Endothelial cell of umbilical vein (primary cell): ENCODE data around the gene ABCA9. TPM values are rescaled to one million over a fixed set of nuclear protein-coding genes. Genes with fewer than 3 reads are reported as not detected.

Source experiments
- BruUV-seq: library from RNA; stranded (reverse); fragments of 400-500 nt; replicated peaks from 2 replicates; lab custom pipeline; 2021; lab: Mats Ljungman, UMichigan
- CTCF ChIA-PET: fragments of 300-600, 350-600 bp; sonication (Branson Sonifier 250); formaldehyde crosslinking; loops from one replicate; lab custom pipeline; 2021; ENCODE audit warnings: antibody characterized with exemption, inconsistent platforms; lab: Charles Lee
- POLR2A ChIA-PET: fragments of 300-600, 350-600 bp; sonication (Branson Sonifier 250); formaldehyde crosslinking; loops from one replicate; lab custom pipeline; 2021; ENCODE audit warnings: antibody characterized with exemption, inconsistent platforms; lab: Charles Lee
- DNase-seq: peaks from one replicate; pipeline ENCODE4 v3.0.0-alpha.2; 2011; ENCODE audit warnings: low read depth, low spot score
- FAIRE-seq: peaks from 2 replicates; lab custom pipeline; 2011; peaks lifted over from hg19 to GRCh38; lab: Jason Lieb, UNC
- H2AFZ ChIP-seq: 2 replicates; pipeline ENCODE4 v1.6.0; 2012; ENCODE audit warnings: low read depth, low read length, control low read depth, inconsistent platforms
- H3K27ac ChIP-seq: 2 replicates; pipeline ENCODE4 v1.5.1; 2011; ENCODE audit warnings: low read depth, mild to moderate bottlenecking, control low read depth, low read length, moderate library complexity; ENCODE audit not compliant: insufficient read depth
- H3K27me3 ChIP-seq, 2 experiments: 2 replicates each; pipeline versions ENCODE4 v1.6.0 to v1.6.1; 2011; ENCODE audit warnings: low read length in 2 of 2, mixed read lengths in 1 of 2; ENCODE audit not compliant: control insufficient read depth in 2 of 2, insufficient read depth in 2 of 2
- H3K36me3 ChIP-seq, 2 experiments: 2 replicates in 1 of 2; 3 replicates in 1 of 2; pipeline ENCODE4 v1.5.1; 2011; ENCODE audit warnings: low read length in 2 of 2, mild to moderate bottlenecking in 1 of 2, moderate library complexity in 1 of 2; ENCODE audit not compliant: control insufficient read depth in 2 of 2, insufficient read depth in 2 of 2; ENCODE audit errors: extremely low read depth in 1 of 2
- H3K4me1 ChIP-seq: 3 replicates; pipeline ENCODE4 v1.5.1; 2011; ENCODE audit warnings: mild to moderate bottlenecking, low read length; ENCODE audit not compliant: control insufficient read depth, insufficient read depth; ENCODE audit errors: extremely low read depth
- H3K4me2 ChIP-seq: 2 replicates; pipeline ENCODE4 v1.6.1; 2011; ENCODE audit warnings: low read length, control low read depth, mixed read lengths; ENCODE audit not compliant: insufficient read depth
- H3K4me3 ChIP-seq, 3 experiments: fragments of 200-600 bp in 1 of 3; sonication (generic), shearing (Covaris generic) in 1 of 3; replicated peaks in 1 of 3; 2 replicates each; pipeline ENCODE4 v1.5.1; 2011 to 2016; ENCODE audit warnings: control low read depth in 3 of 3, low read length in 3 of 3, mild to moderate bottlenecking in 2 of 3, inconsistent platforms in 1 of 3, low read depth in 1 of 3, moderate library complexity in 1 of 3; ENCODE audit not compliant: insufficient read depth in 1 of 3
- H3K79me2 ChIP-seq: 2 replicates; pipeline ENCODE4 v1.6.0; 2012; ENCODE audit warnings: low read length, inconsistent platforms; ENCODE audit not compliant: control insufficient read depth, insufficient read depth
- H3K9ac ChIP-seq: replicated peaks from 2 replicates; pipeline ENCODE3; 2011; ENCODE audit warnings: low read length, control low read depth; ENCODE audit not compliant: insufficient read depth; ENCODE audit errors: extremely low read depth
- H3K9me1 ChIP-seq: replicated peaks from 3 replicates; pipeline ENCODE4 v1.6.0; 2011; ENCODE audit warnings: mild to moderate bottlenecking, low read length; ENCODE audit not compliant: control insufficient read depth, insufficient read depth; ENCODE audit errors: extremely low read depth
- H3K9me3 ChIP-seq: replicated peaks from 2 replicates; pipeline ENCODE4 v1.5.1; 2012; ENCODE audit warnings: low read length, inconsistent platforms; ENCODE audit not compliant: control insufficient read depth, insufficient read depth
- H4K20me1 ChIP-seq: replicated peaks from 2 replicates; pipeline ENCODE3; 2011; ENCODE audit warnings: mild to moderate bottlenecking, low read length; ENCODE audit not compliant: control insufficient read depth, insufficient read depth; ENCODE audit errors: extremely low read depth
- EZH2 ChIP-seq: IDR thresholded peaks from 2 replicates; pipeline ENCODE4 v1.6.1; 2012; ENCODE audit warnings: borderline replicate concordance, low read depth, mild to moderate bottlenecking, moderate library complexity, low read length, inconsistent platforms; ENCODE audit not compliant: severe bottlenecking
- FOS ChIP-seq: IDR thresholded peaks from 2 replicates; pipeline ENCODE4 v1.6.1; 2011; ENCODE audit warnings: mild to moderate bottlenecking, low read length, moderate library complexity, borderline replicate concordance; ENCODE audit not compliant: insufficient read depth
- GATA2 ChIP-seq: IDR thresholded peaks from 2 replicates; pipeline ENCODE4 v1.7.0; 2011; ENCODE audit warnings: low read depth, mild to moderate bottlenecking, moderate library complexity, mixed read lengths, low read length; ENCODE audit not compliant: insufficient read length, insufficient read depth
- JUN ChIP-seq: IDR thresholded peaks from 2 replicates; pipeline ENCODE4 v1.6.1; 2011; ENCODE audit warnings: borderline replicate concordance, low read depth; ENCODE audit not compliant: insufficient read length, insufficient read depth
- MYC ChIP-seq: IDR thresholded peaks from one replicate; pipeline ENCODE4 v1.6.1; 2011; ENCODE audit warnings: mild to moderate bottlenecking, low read depth, low read length
- POLR2A ChIP-seq: IDR thresholded peaks from 2 replicates; pipeline ENCODE4 v1.6.1; 2012; ENCODE audit warnings: low read depth, mild to moderate bottlenecking, control low read depth, low read length
- POLR2AphosphoS5 ChIP-seq: IDR thresholded peaks from 2 replicates; pipeline ENCODE4 v1.6.1; 2012; ENCODE audit warnings: low read depth, mild to moderate bottlenecking, control low read depth, low read length, moderate library complexity; ENCODE audit not compliant: insufficient read depth
- dilution Hi-C: fragments of 300-500 bp; cut with MboI; formaldehyde crosslinking; loops from one replicate; pipeline ENCODE4 v1.15.0; 2019; ENCODE audit warnings: low sequenced_read_pairs; ENCODE audit not compliant: extremely low pct_ligation_motif_present
- intact Hi-C: fragments of 100-400 bp; cut with micrococcal nuclease; formaldehyde crosslinking; loops from one replicate; pipeline ENCODE4 v1.10.0; 2022
- polyA plus RNA-seq, 4 experiments: library from polyadenylated mRNA; depleted of rRNA in 3 of 4; stranded (reverse) in 3 of 4; unstranded in 1 of 4; fragments of >200 nt; gene quantifications; 2 replicates each; pipeline versions ENCODE4 v1.2.1 to v1.2.3, GENCODE V29; 2011 to 2012; ENCODE audit warnings: missing spikeins in 1 of 4
- total RNA-seq: library from RNA; stranded (reverse); gene quantifications from 2 replicates; pipeline ENCODE4 v1.2.3, GENCODE V29; 2021
- TF ChIP-seq, protein P1 (sequence below), 2 donors: IDR thresholded peaks; 1 replicate in 1 of 2; 2 replicates in 1 of 2; pipeline ENCODE4 v1.5.1; 2011; ENCODE audit warnings: low read length in 2 of 2, mild to moderate bottlenecking in 2 of 2, moderate library complexity in 2 of 2, control low read depth in 1 of 2, inconsistent platforms in 1 of 2, low read depth in 1 of 2; ENCODE audit not compliant: insufficient read depth in 1 of 2; ENCODE audit errors: extremely low read depth in 1 of 2
- TF ChIP-seq, protein P2 (sequence below): IDR thresholded peaks from 2 replicates; pipeline ENCODE4 v1.6.1; 2011; ENCODE audit not compliant: insufficient read depth, insufficient read length

The ABCA9 gene
- total and polyA plus RNA-seq, 2 donors (not counting 3 experiments of a cell fraction or from before 2014, with no cell fraction given): 2.7 to 7.7 TPM

GRCh38 chr17:69069226-69069750, 8.6 kb upstream of the ABCA9 start:
- H3K79me2 ChIP-seq: no peaks in the 10 kb centered on the region
- dilution Hi-C loops (no loop called here), intact Hi-C loops (no loop called here)
- no peaks in the 10 kb centered on the region for H3K9me1 ChIP-seq
- no peak for FAIRE-seq
- no peaks in the 10 kb centered on the region for H3K4me1 ChIP-seq
- no TSS peak for BruUV-seq
- H3K27me3 ChIP-seq: no peaks in the 10 kb centered on the region
- TF ChIP-seq, protein P1, sequence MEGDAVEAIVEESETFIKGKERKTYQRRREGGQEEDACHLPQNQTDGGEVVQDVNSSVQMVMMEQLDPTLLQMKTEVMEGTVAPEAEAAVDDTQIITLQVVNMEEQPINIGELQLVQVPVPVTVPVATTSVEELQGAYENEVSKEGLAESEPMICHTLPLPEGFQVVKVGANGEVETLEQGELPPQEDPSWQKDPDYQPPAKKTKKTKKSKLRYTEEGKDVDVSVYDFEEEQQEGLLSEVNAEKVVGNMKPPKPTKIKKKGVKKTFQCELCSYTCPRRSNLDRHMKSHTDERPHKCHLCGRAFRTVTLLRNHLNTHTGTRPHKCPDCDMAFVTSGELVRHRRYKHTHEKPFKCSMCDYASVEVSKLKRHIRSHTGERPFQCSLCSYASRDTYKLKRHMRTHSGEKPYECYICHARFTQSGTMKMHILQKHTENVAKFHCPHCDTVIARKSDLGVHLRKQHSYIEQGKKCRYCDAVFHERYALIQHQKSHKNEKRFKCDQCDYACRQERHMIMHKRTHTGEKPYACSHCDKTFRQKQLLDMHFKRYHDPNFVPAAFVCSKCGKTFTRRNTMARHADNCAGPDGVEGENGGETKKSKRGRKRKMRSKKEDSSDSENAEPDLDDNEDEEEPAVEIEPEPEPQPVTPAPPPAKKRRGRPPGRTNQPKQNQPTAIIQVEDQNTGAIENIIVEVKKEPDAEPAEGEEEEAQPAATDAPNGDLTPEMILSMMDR (IDR thresholded peaks at IDR 0.05; ENCODE audit: extremely low read depth in 1 of 2, insufficient read depth in 1 of 2, low read depth in 1 of 2, low read length in 2 of 2): no peak
- no peak for TF ChIP-seq EZH2
- H4K20me1 ChIP-seq: no peaks in the 10 kb centered on the region
- POLR2A ChIA-PET: no interaction called here
- DNase-seq: no peak
- H3K9ac ChIP-seq: no peak overlapping the region
- H3K27ac ChIP-seq: no peak overlapping the region
- peak overlapping the region; percentile 38 for H2AFZ ChIP-seq
- no peaks in the 10 kb centered on the region for H3K36me3 ChIP-seq
- no peak overlapping the region for H3K4me3 ChIP-seq
- H3K9me3 ChIP-seq: no peaks in the 10 kb centered on the region
- CTCF ChIA-PET: interaction anchor here (1.2 kb wide), 1 partner anchor 297 kb away, joined by 3 read pairs; no protein-coding TSS in a partner anchor
- no peak overlapping the region for H3K4me2 ChIP-seq

DNA sequence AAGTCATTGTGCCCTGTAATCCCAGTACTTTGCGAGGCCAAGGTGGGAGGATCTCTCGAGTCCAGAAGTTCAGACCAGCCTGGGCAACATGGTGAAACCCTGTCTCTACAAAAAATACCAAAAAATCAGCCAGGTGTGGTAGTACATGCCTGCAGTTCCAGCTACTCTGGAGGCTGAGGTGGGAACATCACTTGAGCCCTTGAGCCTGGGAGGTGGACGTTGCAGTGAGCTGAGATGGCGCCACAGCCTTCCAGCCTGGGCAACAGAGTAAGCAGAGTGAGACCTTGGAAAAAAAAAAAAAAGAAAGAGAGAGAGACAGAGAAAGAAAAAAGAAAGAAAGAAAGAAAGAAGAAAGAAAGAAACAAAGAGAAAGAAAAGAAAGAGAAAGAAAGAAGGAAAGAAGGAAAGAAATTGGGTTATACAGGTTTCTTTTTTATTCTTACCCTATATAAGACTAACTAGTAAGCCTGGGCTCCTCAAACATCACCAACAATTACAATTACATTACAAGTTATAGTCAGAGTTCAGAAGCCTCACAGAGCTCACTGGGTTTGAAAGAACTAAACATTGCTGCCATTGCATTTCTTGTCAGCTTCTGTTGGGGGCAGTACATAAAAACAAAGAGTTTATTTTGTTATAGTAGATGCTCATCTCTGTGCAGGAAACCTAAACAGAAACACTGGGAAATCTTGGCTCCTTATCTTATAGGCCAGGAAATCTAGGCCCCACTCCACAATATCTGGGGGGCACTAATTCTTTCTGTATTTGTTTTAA, 6.7 kb upstream of the ABCA9 start:
- H3K36me3 ChIP-seq: no peaks in the 10 kb centered on the region
- CTCF ChIA-PET: interaction anchor here (0.7 to 1.4 kb wide), 5 partner anchors 10 to 295 kb away, joined by 3 to 5 read pairs (median 3); no protein-coding TSS in a partner anchor
- intact Hi-C loops: no loop called here
- POLR2A ChIA-PET: no interaction called here
- no peak overlapping the region for H3K4me2 ChIP-seq
- H3K27me3 ChIP-seq: no peaks in the 10 kb centered on the region
- no peaks in the 10 kb centered on the region for H3K9me1 ChIP-seq
- TF ChIP-seq, protein P1 (IDR thresholded peaks at IDR 0.05; ENCODE audit: extremely low read depth in 1 of 2, insufficient read depth in 1 of 2, low read depth in 1 of 2, low read length in 2 of 2): no peak
- TF ChIP-seq POLR2A (no peak), JUN (no peak), EZH2 (no peak), GATA2 (no peak), FOS (no peak), POLR2AphosphoS5 (no peak), MYC (no peak)
- TF ChIP-seq, protein P2, sequence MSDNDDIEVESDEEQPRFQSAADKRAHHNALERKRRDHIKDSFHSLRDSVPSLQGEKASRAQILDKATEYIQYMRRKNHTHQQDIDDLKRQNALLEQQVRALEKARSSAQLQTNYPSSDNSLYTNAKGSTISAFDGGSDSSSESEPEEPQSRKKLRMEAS: no peak
- H3K9me3 ChIP-seq: no peaks in the 10 kb centered on the region
- no peak for FAIRE-seq
- H3K79me2 ChIP-seq: no peaks in the 10 kb centered on the region
- H2AFZ ChIP-seq: peak overlapping the region; percentile 29
- BruUV-seq: no TSS peak
- no peaks in the 10 kb centered on the region for H4K20me1 ChIP-seq
- no peak overlapping the region for H3K9ac ChIP-seq
- no peak overlapping the region for H3K4me3 ChIP-seq
- H3K4me1 ChIP-seq: no peaks in the 10 kb centered on the region
- dilution Hi-C loops: no loop called here
- no peak for DNase-seq
- H3K27ac ChIP-seq: no peak overlapping the region
